ENCODE data around the gene PTPN21.

- TF ChIP-seq JUND (IDR thresholded peaks at IDR 0.05) (no peak), FOSL2 (IDR thresholded peaks at IDR 0.05; ENCODE audit: borderline replicate concordance, low read depth) (0 out of 2 replicates have a peak, but pooled peaks have one; percentile 35), MAX (IDR thresholded peaks at IDR 0.05; ENCODE audit: low read depth) (no peak), USF2 (IDR thresholded peaks at IDR 0.05; ENCODE audit: borderline replicate concordance, low read depth, low read length) (no peak), CTCF (IDR thresholded peaks at IDR 0.05) (no peak), ZBTB33 (IDR thresholded peaks at IDR 0.05; ENCODE audit: borderline replicate concordance, low read depth) (no peak), FOXJ3 (CRISPR knock-in tag; IDR thresholded peaks at IDR 0.05) (no peak), RAD21 (IDR thresholded peaks at IDR 0.05; ENCODE audit: low read length) (no peak)
Observed at GRCh38 chr14:88424573-88424972, 130.2 kb downstream of the PTPN21 start.

Data from SK-N-SH (cell line).